Neural cell (in vitro differentiated cells): ENCODE data around the gene BANP. TPM values are rescaled to one million over a fixed set of nuclear protein-coding genes. Genes with fewer than 3 reads are reported as not detected.
"Not testable (repeated sequence)": the region's sequence is repeated elsewhere in the genome, so short reads cannot be mapped to it uniquely, and the experiment has no call there.

Experiments used
- H2AFZ ChIP-seq: fragments of 200-600, 300-800 bp; sonication (generic), shearing (Covaris generic); 2 replicates; pipeline ENCODE4 v1.6.0; 2014; ENCODE audit warnings: low read depth, mild to moderate bottlenecking, antibody characterized with exemption, low read length, moderate library complexity
- H3F3A ChIP-seq: fragments of 200-600 bp; shearing (Covaris generic); 2 replicates; pipeline ENCODE4 v1.6.1; 2016; ENCODE audit warnings: mild to moderate bottlenecking, moderate library complexity, mixed read lengths, antibody characterized with exemption, low read length; ENCODE audit not compliant: insufficient read depth, poor library complexity, severe bottlenecking
- H3K27ac ChIP-seq: fragments of 200-600, 300-800 bp; sonication (generic), shearing (Covaris generic); 2 replicates; pipeline ENCODE4 v1.5.1; 2014; ENCODE audit warnings: mild to moderate bottlenecking, low read length, moderate library complexity
- H3K27me3 ChIP-seq: fragments of 300-800, 200-600 bp; sonication (generic), shearing (Covaris generic); 2 replicates; pipeline ENCODE4 v1.6.0; 2014; ENCODE audit warnings: mild to moderate bottlenecking, low read depth, low read length, moderate library complexity; ENCODE audit not compliant: insufficient read depth
- H3K36me3 ChIP-seq: fragments of 300-800, 200-600 bp; sonication (generic), shearing (Covaris generic); 2 replicates; pipeline ENCODE4 v1.5.1; 2014; ENCODE audit warnings: mild to moderate bottlenecking, antibody characterized with exemption, low read length, moderate library complexity; ENCODE audit not compliant: insufficient read depth
- H3K4me2 ChIP-seq: fragments of 300-800, 200-600 bp; sonication (generic), shearing (Covaris generic); 2 replicates; pipeline ENCODE4 v1.6.0; 2014; ENCODE audit warnings: mild to moderate bottlenecking, low read length
- H3K4me3 ChIP-seq: fragments of 300-800, 200-600 bp; sonication (generic), shearing (Covaris generic); 2 replicates; pipeline ENCODE4 v1.5.1; 2014; ENCODE audit warnings: mild to moderate bottlenecking, low read length, moderate library complexity
- H3K79me2 ChIP-seq: fragments of 200-600 bp; shearing (Covaris generic); replicated peaks from 2 replicates; pipeline ENCODE4 v1.6.0; 2014; ENCODE audit warnings: mild to moderate bottlenecking, low read length, moderate library complexity; ENCODE audit not compliant: insufficient read depth
- H3K9ac ChIP-seq: fragments of 300-800, 200-600 bp; sonication (generic), shearing (Covaris generic); 2 replicates; pipeline ENCODE4 v1.6.1; 2016; ENCODE audit warnings: mild to moderate bottlenecking, low read length, mixed read lengths
- H3K9me2 ChIP-seq: fragments of 200-600 bp; shearing (Covaris generic); 2 replicates; pipeline ENCODE4 v1.6.1; 2016; ENCODE audit warnings: mild to moderate bottlenecking, low read length, mixed read lengths; ENCODE audit not compliant: insufficient read depth
- H3K9me3 ChIP-seq: fragments of 200-600, 300-800 bp; sonication (generic), shearing (Covaris generic); 2 replicates; pipeline ENCODE4 v1.6.1; 2016; ENCODE audit warnings: mild to moderate bottlenecking, mixed run types, low read length, moderate library complexity, mixed read lengths
- H4K20me1 ChIP-seq: fragments of 200-600 bp; shearing (Covaris generic); 2 replicates; pipeline ENCODE4 v1.6.1; 2016; ENCODE audit warnings: mild to moderate bottlenecking, mixed run types; ENCODE audit not compliant: insufficient read depth
- CTCF ChIP-seq: fragments of 450-650 bp; IDR thresholded peaks from 2 replicates; pipeline ENCODE4 v1.5.1; 2014; ENCODE audit warnings: antibody characterized with exemption, mild to moderate bottlenecking, moderate library complexity; ENCODE audit not compliant: poor library complexity, severe bottlenecking
- EP300 ChIP-seq: fragments of 450-650 bp; conservative IDR thresholded peaks from 2 replicates; pipeline ENCODE4 v1.6.1; 2014; ENCODE audit warnings: antibody characterized with exemption, mild to moderate bottlenecking, moderate library complexity; ENCODE audit not compliant: poor library complexity, severe bottlenecking
- EZH2 ChIP-seq: fragments of 200-600, 300-800 bp; shearing (Covaris generic), sonication (generic); IDR thresholded peaks from 2 replicates; pipeline ENCODE4 v1.6.1; 2014; ENCODE audit warnings: antibody characterized with exemption, low read length, borderline replicate concordance, mild to moderate bottlenecking; ENCODE audit not compliant: insufficient read depth, poor library complexity, severe bottlenecking
- MXI1 ChIP-seq: fragments of 450-650 bp; conservative IDR thresholded peaks from 2 replicates; pipeline ENCODE4 v1.6.1; 2014; ENCODE audit warnings: antibody characterized with exemption, mild to moderate bottlenecking; ENCODE audit not compliant: poor library complexity, severe bottlenecking
- POLR2AphosphoS5 ChIP-seq: IDR thresholded peaks from 2 replicates; pipeline ENCODE4 v1.6.1; 2012
- RAD21 ChIP-seq: fragments of 450-650 bp; conservative IDR thresholded peaks from 2 replicates; pipeline ENCODE4 v1.6.1; 2014; ENCODE audit warnings: antibody characterized with exemption, mild to moderate bottlenecking, moderate library complexity
- SMC3 ChIP-seq: fragments of 450-650 bp; conservative IDR thresholded peaks from 2 replicates; pipeline ENCODE4 v1.6.1; 2014; ENCODE audit warnings: antibody characterized with exemption, mild to moderate bottlenecking, moderate library complexity; ENCODE audit not compliant: poor library complexity
- TAF1 ChIP-seq: IDR thresholded peaks from 2 replicates; pipeline ENCODE4 v1.6.1; 2012; ENCODE audit warnings: low read depth
- polyA plus RNA-seq: library from polyadenylated mRNA; depleted of rRNA; stranded (reverse); fragments of >200 nt; gene quantifications from 2 replicates; pipeline ENCODE4 v1.2.3, GENCODE V29; 2014

BANP gene
- polyA plus RNA-seq, 1 donor from 2014 or later, result 20.6 TPM

DNA sequence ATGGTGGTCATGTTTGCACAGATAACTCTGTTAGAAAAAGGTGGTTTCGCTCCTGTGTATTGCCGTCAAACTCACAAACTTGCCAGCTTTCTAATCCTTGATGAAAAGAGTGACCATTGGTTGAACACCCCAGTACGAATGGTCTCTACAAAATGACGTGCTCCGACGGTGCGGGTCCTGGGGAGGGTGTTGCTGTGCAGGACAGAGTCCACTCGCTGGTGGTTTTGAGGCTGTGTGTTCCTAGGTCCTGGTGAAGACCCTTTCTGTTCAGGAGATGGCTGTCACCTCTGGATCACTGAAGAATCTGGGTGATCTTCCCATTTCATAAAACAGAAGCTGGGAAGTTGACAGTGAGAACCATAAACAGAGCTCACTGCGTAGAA, 87.3 kb downstream of the BANP start:
- H4K20me1 ChIP-seq, H3K27ac ChIP-seq, H3K36me3 ChIP-seq, H3K79me2 ChIP-seq, H3K27me3 ChIP-seq, H3K9me3 ChIP-seq, H3K4me2 ChIP-seq, H3K9ac ChIP-seq, H3K4me3 ChIP-seq, H3F3A ChIP-seq, H3K9me2 ChIP-seq, H2AFZ ChIP-seq: not testable (repeated sequence)

GRCh38 chr16:88039591-88039990, 88.4 kb downstream of the BANP start:
- Histone ChIP-seq H3K9me2 (no peaks in the 10 kb centered on the region), H3F3A (no peaks in the 10 kb centered on the region), H3K79me2 (no peaks in the 10 kb centered on the region), H3K27me3 (no peaks in the 10 kb centered on the region), H3K36me3 (no peaks in the 10 kb centered on the region), H3K9me3 (no peaks in the 10 kb centered on the region), H3K9ac (no peak overlapping the region), H2AFZ (no peak overlapping the region), H4K20me1 (no peaks in the 10 kb centered on the region), H3K27ac (no peak overlapping the region), H3K4me2 (no peak overlapping the region), H3K4me3 (no peak overlapping the region)
- TF ChIP-seq RAD21 (no peak), CTCF (no peak), MXI1 (no peak), SMC3 (no peak), POLR2AphosphoS5 (no peak), EP300 (no peak), TAF1 (no peak), EZH2 (no peak)

- H3K4me3 ChIP-seq, result not testable (repeated sequence)
Measured at GRCh38 chr16:88040196-88040876, 89.1 kb downstream of the BANP start.

GRCh38 chr16:88040877-88041244, 89.6 kb downstream of the BANP start:
- H3K79me2 ChIP-seq, H3K4me3 ChIP-seq, H3K36me3 ChIP-seq, H3K9ac ChIP-seq, H3K9me3 ChIP-seq, H4K20me1 ChIP-seq, H3F3A ChIP-seq, H3K9me2 ChIP-seq, H2AFZ ChIP-seq, H3K4me2 ChIP-seq, H3K27me3 ChIP-seq, H3K27ac ChIP-seq: not testable (repeated sequence)

More at GRCh38 chr16:88040196-88040876, 89.1 kb downstream of the BANP start:
- H3K27me3 ChIP-seq, H2AFZ ChIP-seq, H3K79me2 ChIP-seq, H3K9me3 ChIP-seq, H3F3A ChIP-seq, H3K9ac ChIP-seq, H3K9me2 ChIP-seq, H3K4me2 ChIP-seq, H3K36me3 ChIP-seq, H4K20me1 ChIP-seq, H3K27ac ChIP-seq: not testable (repeated sequence)

DNA sequence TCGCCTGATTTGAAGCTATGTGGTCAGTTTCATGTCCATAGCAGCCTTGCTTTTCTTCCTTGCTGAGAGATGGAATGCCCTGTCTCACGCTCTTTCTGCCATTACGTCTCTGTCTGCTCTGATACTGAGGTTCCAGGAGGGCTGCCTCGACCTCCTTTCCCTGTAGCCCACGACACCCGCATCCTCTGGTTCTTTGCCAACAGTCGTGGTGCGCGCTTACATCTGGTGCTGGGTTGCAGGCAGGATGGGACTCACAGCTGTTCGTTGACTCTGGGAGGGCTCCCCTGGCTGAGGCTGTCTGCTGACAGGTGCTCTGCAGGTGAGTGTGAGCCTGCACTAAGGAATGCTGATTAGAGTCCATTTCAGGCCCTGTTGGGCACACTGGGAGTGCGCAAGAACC, 90.3 kb downstream of the BANP start:
- H3K27ac ChIP-seq, H4K20me1 ChIP-seq, H3K4me2 ChIP-seq, H3K4me3 ChIP-seq, H3K9me2 ChIP-seq, H3K9ac ChIP-seq, H3K9me3 ChIP-seq, H3K79me2 ChIP-seq, H3F3A ChIP-seq, H3K27me3 ChIP-seq, H2AFZ ChIP-seq, H3K36me3 ChIP-seq: not testable (repeated sequence)

DNA sequence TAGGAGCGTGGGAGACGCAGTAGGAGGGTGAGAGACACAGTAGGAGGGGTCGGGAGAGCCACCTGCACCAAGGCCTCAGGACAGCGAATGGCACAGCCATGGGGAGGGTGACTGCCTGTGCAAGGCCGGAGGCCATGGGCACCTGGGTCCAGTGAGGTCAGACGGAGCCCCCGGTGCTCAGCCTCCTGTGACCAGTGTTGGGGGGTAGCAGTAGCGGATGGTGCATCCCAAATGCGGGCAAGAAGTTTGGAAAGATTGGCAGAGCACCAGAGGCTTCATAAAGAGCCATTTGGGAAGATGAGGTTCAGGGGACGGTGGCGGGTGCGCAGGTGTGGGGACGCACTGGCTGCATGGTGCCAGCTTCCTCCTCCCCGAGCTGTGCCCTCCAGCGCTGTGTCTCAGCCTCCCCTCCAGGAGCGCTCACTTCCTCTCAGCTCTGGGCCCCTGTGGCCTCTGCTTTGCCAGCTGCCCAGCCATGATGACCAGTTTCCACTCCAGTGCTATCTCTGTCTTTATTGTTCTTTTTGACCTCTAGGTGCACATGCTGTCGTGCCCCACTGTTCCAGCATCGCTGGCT, 90.8 kb downstream of the BANP start:
- not testable (repeated sequence) for H3K4me2 ChIP-seq, H3K27me3 ChIP-seq, H3K4me3 ChIP-seq, H3F3A ChIP-seq, H3K9me3 ChIP-seq, H2AFZ ChIP-seq, H3K79me2 ChIP-seq, H3K27ac ChIP-seq, H3K9me2 ChIP-seq, H3K9ac ChIP-seq, H3K36me3 ChIP-seq, H4K20me1 ChIP-seq
